PC-9 (cell line): ENCODE results near the gene CRELD2.

Experiments
- CTCF ChIP-seq: fragments of 200-600 bp; sonication (generic); conservative IDR thresholded peaks from 2 replicates; pipeline ENCODE4 v1.6.1; 2017; ENCODE audit warnings: mixed run types, antibody characterized with exemption, mild to moderate bottlenecking, moderate library complexity
- EZH2 ChIP-seq: fragments of 200-600 bp; sonication (generic); IDR thresholded peaks from 2 replicates; pipeline ENCODE4 v1.8.0; 2017; ENCODE audit warnings: antibody characterized with exemption, low read depth

- no peak for TF ChIP-seq CTCF
- TF ChIP-seq EZH2, result no peak
These were observed 43.2 kb downstream of the CRELD2 start for GRCh38 chr22:49961601-49962011.
